CD4-positive, CD25-positive, alpha-beta regulatory T cell (primary cell): ENCODE data around the gene STRN4. TPM values are rescaled to one million over a fixed set of nuclear protein-coding genes. Genes with fewer than 3 reads are reported as not detected.

ENCODE experiments used
- ATAC-seq, 2 donors: fragments of 150-1000 bp; cut with Tn5 transposase; one replicate each; pipeline ENCODE4 v1.10.0; 2021; ENCODE audit warnings: low read depth in 2 of 2, moderate number of reproducible peaks in 2 of 2, moderate library complexity in 1 of 2
- DNase-seq, 3 donors: peaks; one replicate each; pipeline versions ENCODE4 v3.0.0 to v3.0.0-alpha.2; 2012 to 2022; ENCODE audit warnings: mixed read lengths in 1 of 3
- H3K27ac ChIP-seq: one replicate; pipeline ENCODE4 v1.7.0; 2013; ENCODE audit warnings: mild to moderate bottlenecking, low read length; ENCODE audit not compliant: insufficient read depth, poor library complexity, severe bottlenecking
- H3K27me3 ChIP-seq: one replicate; pipeline ENCODE4 v1.7.0; 2013; ENCODE audit warnings: low read length; ENCODE audit not compliant: control insufficient read depth, insufficient read depth
- H3K36me3 ChIP-seq: one replicate; pipeline ENCODE4 v1.7.0; 2013; ENCODE audit warnings: mild to moderate bottlenecking, low read length, moderate library complexity; ENCODE audit not compliant: control insufficient read depth, insufficient read depth
- H3K4me1 ChIP-seq: 2 replicates; pipeline ENCODE4 v1.7.0; 2013; ENCODE audit warnings: mild to moderate bottlenecking, low read length; ENCODE audit not compliant: insufficient read depth, control insufficient read depth, poor library complexity, severe bottlenecking
- H3K4me3 ChIP-seq: one replicate; pipeline ENCODE4 v1.7.0; 2013; ENCODE audit warnings: low read depth, mild to moderate bottlenecking, low read length, moderate library complexity
- H3K9me3 ChIP-seq, 2 experiments: 1 replicate in 1 of 2; 2 replicates in 1 of 2; pipeline ENCODE4 v1.7.0; 2013; ENCODE audit warnings: low read length in 2 of 2, mild to moderate bottlenecking in 1 of 2, moderate library complexity in 1 of 2; ENCODE audit not compliant: control insufficient read depth in 2 of 2
- H3K27ac Mint-ChIP-seq, 3 donors: one replicate each; pipeline ENCODE4 v1.8.0; 2020 to 2022; ENCODE audit warnings: mild to moderate bottlenecking in 3 of 3, mixed read lengths in 3 of 3, moderate library complexity in 2 of 3
- H3K27me3 Mint-ChIP-seq: one replicate; pipeline ENCODE4 v1.8.0; 2022; ENCODE audit warnings: mild to moderate bottlenecking, mixed read lengths
- H3K36me3 Mint-ChIP-seq: one replicate; pipeline ENCODE4 v1.8.0; 2020; ENCODE audit warnings: mixed read lengths
- H3K4me1 Mint-ChIP-seq, 4 donors: one replicate each; pipeline ENCODE4 v1.8.0; 2020 to 2022; ENCODE audit warnings: mixed read lengths in 4 of 4, mild to moderate bottlenecking in 1 of 4
- H3K4me3 Mint-ChIP-seq, 4 donors: one replicate each; pipeline ENCODE4 v1.8.0; 2020 to 2022; ENCODE audit warnings: mild to moderate bottlenecking in 4 of 4, mixed read lengths in 4 of 4, moderate library complexity in 3 of 4
- H3K9me3 Mint-ChIP-seq, 7 donors: one replicate each; pipeline ENCODE4 v1.8.0; 2020 to 2022; ENCODE audit warnings: mixed read lengths in 7 of 7, mild to moderate bottlenecking in 3 of 7, moderate library complexity in 2 of 7
- polyA plus RNA-seq, 4 donors: library from polyadenylated mRNA; unstranded; fragments of 300-500 nt; fragmentation: Illumina TruSeq; gene quantifications; one replicate each; pipeline ENCODE4 v1.2.3, GENCODE V29; 2021
- total RNA-seq: library from RNA; stranded (reverse); gene quantifications from one replicate; pipeline ENCODE4 v1.2.3, GENCODE V29; 2022

The STRN4 gene
- total and polyA plus RNA-seq, 5 donors from 2014 or later, result 11.9 to 121 (median 15.5) TPM

GRCh38 chr19:46678110-46678732, 68.0 kb downstream of the STRN4 start:
- peaks cover 88% of the 10 kb centered on the region for H3K36me3 ChIP-seq
- no peak overlapping the region for H3K27ac ChIP-seq
- DNase-seq (peak; percentile 47 to 67 (median 59)), ATAC-seq (peak; percentile 80)
- Mint-ChIP-seq H3K27me3 (no peaks in the 10 kb centered on the region), H3K36me3 (peaks cover 44% of the 10 kb centered on the region), H3K27ac (peak overlapping the region in 1 of 3 donors; percentile 67), H3K4me3 (no peak overlapping the region), H3K9me3 (peaks cover 0 to 3% (median 0%) of the 10 kb centered on the region in 7 donors), H3K4me1 (peaks cover 0 to 19% (median 15%) of the 10 kb centered on the region in 4 donors)
- H3K4me1 ChIP-seq, result no peaks in the 10 kb centered on the region
- H3K27me3 ChIP-seq, result no peaks in the 10 kb centered on the region
- H3K4me3 ChIP-seq, result no peak overlapping the region
- no peaks in the 10 kb centered on the region for H3K9me3 ChIP-seq

- H3K27ac ChIP-seq, result no peak overlapping the region
- peak overlapping the region in 2 of 3 donors; percentile 65 to 66 for H3K27ac Mint-ChIP-seq
- H3K27me3 Mint-ChIP-seq, result no peaks in the 10 kb centered on the region
- DNase-seq (no peak), ATAC-seq (no peak)
- H3K36me3 Mint-ChIP-seq, result peaks cover 49% of the 10 kb centered on the region
- no peaks in the 10 kb centered on the region for H3K27me3 ChIP-seq
- peaks cover 1 to 14% (median 3%) of the 10 kb centered on the region in 7 donors for H3K9me3 Mint-ChIP-seq
- H3K4me3 ChIP-seq, result no peak overlapping the region
- peaks cover 65% of the 10 kb centered on the region for H3K36me3 ChIP-seq
- no peaks in the 10 kb centered on the region for H3K4me1 ChIP-seq
- H3K4me3 Mint-ChIP-seq, result no peak overlapping the region
- H3K4me1 Mint-ChIP-seq, result peaks cover 0 to 14% (median 13%) of the 10 kb centered on the region in 4 donors
- H3K9me3 ChIP-seq, result peaks cover 8% of the 10 kb centered on the region in 2 experiments
These were observed 71.7 kb downstream of the STRN4 start for GRCh38 chr19:46674416-46675178.

- Mint-ChIP-seq H3K36me3 (peaks cover 29% of the 10 kb centered on the region), H3K27ac (no peak overlapping the region), H3K9me3 (peaks cover 1 to 14% (median 5%) of the 10 kb centered on the region in 7 donors), H3K4me1 (peaks cover 0 to 7% (median 1%) of the 10 kb centered on the region in 4 donors), H3K27me3 (no peaks in the 10 kb centered on the region), H3K4me3 (no peak overlapping the region)
- Histone ChIP-seq H3K27ac (no peak overlapping the region), H3K4me1 (no peaks in the 10 kb centered on the region), H3K9me3 (peaks cover 8% of the 10 kb centered on the region in 2 experiments), H3K36me3 (peaks cover 32% of the 10 kb centered on the region), H3K27me3 (no peaks in the 10 kb centered on the region), H3K4me3 (no peak overlapping the region)
- ATAC-seq (no peak), DNase-seq (no peak)
These were observed 75.4 kb downstream of the STRN4 start for GRCh38 chr19:46670813-46671212.

Other genes starting within 250 kb of the STRN4 start
- gene CALM3, start 145.1 kb downstream of the STRN4 start, total RNA-seq, result 286 TPM
- gene CALM3, start 145.1 kb downstream of the STRN4 start, polyA plus RNA-seq, result 100 to 1,000 TPM; 207 to 361 (median 286) TPM
- 8.6 TPM for gene PTGIR, start 121.4 kb downstream of the STRN4 start, total RNA-seq
- gene PTGIR, start 121.4 kb downstream of the STRN4 start, polyA plus RNA-seq, result 10 to 100 TPM in 2 of 4 donors, 1 to 10 TPM in 1, under 1 TPM in 1; 0.31 to 16.8 (median 10.1) TPM
- not detected for gene GNG8, start 110.2 kb downstream of the STRN4 start, total RNA-seq
- gene GNG8, start 110.2 kb downstream of the STRN4 start, polyA plus RNA-seq, result 10 to 100 TPM in 1 of 4 donors, 1 to 10 TPM in 2, not detected in 1; 6.8 to 15.7 (median 8.6) TPM
- gene DACT3, start 85.3 kb downstream of the STRN4 start, total RNA-seq, result not detected
- gene DACT3, start 85.3 kb downstream of the STRN4 start, polyA plus RNA-seq, result not detected
- 171 TPM for gene PRKD2, start 29.3 kb downstream of the STRN4 start, total RNA-seq
- 10 to 100 TPM; 37.0 to 54.5 (median 44.7) TPM for gene PRKD2, start 29.3 kb downstream of the STRN4 start, polyA plus RNA-seq
- gene FKRP, start 393 bp downstream of the STRN4 start, total RNA-seq, result 18.7 TPM
- 1 to 10 TPM; 2.7 to 4.9 (median 3.5) TPM for gene FKRP, start 393 bp downstream of the STRN4 start, polyA plus RNA-seq
- gene SLC1A5, start 42.1 kb upstream of the STRN4 start, total RNA-seq, result 23.9 TPM
- gene SLC1A5, start 42.1 kb upstream of the STRN4 start, polyA plus RNA-seq, result 10 to 100 TPM; 23.6 to 28.8 (median 27.2) TPM
- gene AP2S1, start 104.4 kb upstream of the STRN4 start, total RNA-seq, result 41.5 TPM
- 10 to 100 TPM; 61.3 to 90.1 (median 75.3) TPM for gene AP2S1, start 104.4 kb upstream of the STRN4 start, polyA plus RNA-seq
- 47.7 TPM for gene ARHGAP35, start 114.5 kb upstream of the STRN4 start, total RNA-seq
- 1 to 10 TPM; 3.4 to 4.7 (median 4.2) TPM for gene ARHGAP35, start 114.5 kb upstream of the STRN4 start, polyA plus RNA-seq